ENCODE results near the gene RBPJ.

RBPJ gene

DNA sequence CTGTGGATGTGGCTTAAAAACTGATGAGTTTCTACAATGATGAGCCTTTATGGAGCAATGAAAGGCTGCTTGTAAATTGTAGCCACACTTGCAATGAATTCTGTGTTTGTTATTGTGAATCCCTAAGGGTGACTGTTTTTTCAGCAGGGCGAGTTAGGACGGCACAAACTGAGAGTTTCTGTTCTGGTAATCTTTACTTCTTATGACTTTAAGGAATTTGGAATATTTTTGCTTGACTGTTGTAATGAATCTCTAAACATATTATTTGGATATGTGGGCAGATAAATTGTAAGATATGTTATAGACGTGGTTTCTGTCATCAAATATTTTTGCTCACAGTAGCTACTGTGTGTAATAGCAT is 22.2 kb downstream of the RBPJ start:
- Histone ChIP-seq H3K27me3 (ENCODE audit: insufficient read depth, low read length, poor library complexity, severe bottlenecking) (no peaks in the 10 kb centered on the region), H3K9me2 (replicated peaks; ENCODE audit: low read depth, low read length) (no peaks in the 10 kb centered on the region), H3K36me3 (ENCODE audit: insufficient read depth, low read length) (no peaks in the 10 kb centered on the region), H4K20me1 (ENCODE audit: insufficient read depth, low read length, poor library complexity, severe bottlenecking) (peaks cover 64% of the 10 kb centered on the region), H3K4me2 (ENCODE audit: low read depth, low read length, poor library complexity, severe bottlenecking) (no peak overlapping the region), H3K79me2 (ENCODE audit: insufficient read depth, low read length) (peaks cover 96% of the 10 kb centered on the region), H2AFZ (ENCODE audit: low read length) (no peak overlapping the region), H3F3A (ENCODE audit: low read depth) (no peaks in the 10 kb centered on the region), H3K9ac (ENCODE audit: low read depth, low read length, poor library complexity, severe bottlenecking) (no peak overlapping the region), H3K4me3 (ENCODE audit: low read length, poor library complexity, severe bottlenecking) (no peak overlapping the region), H3K4me1 (ENCODE audit: insufficient read depth, low read length, poor library complexity, severe bottlenecking) (peaks cover 5% of the 10 kb centered on the region), H3K9me3 (ENCODE audit: insufficient read depth, low read depth, low read length) (no peaks in the 10 kb centered on the region)
- TF ChIP-seq, protein P1, sequence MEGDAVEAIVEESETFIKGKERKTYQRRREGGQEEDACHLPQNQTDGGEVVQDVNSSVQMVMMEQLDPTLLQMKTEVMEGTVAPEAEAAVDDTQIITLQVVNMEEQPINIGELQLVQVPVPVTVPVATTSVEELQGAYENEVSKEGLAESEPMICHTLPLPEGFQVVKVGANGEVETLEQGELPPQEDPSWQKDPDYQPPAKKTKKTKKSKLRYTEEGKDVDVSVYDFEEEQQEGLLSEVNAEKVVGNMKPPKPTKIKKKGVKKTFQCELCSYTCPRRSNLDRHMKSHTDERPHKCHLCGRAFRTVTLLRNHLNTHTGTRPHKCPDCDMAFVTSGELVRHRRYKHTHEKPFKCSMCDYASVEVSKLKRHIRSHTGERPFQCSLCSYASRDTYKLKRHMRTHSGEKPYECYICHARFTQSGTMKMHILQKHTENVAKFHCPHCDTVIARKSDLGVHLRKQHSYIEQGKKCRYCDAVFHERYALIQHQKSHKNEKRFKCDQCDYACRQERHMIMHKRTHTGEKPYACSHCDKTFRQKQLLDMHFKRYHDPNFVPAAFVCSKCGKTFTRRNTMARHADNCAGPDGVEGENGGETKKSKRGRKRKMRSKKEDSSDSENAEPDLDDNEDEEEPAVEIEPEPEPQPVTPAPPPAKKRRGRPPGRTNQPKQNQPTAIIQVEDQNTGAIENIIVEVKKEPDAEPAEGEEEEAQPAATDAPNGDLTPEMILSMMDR (conservative IDR thresholded peaks at IDR 0.05; ENCODE audit: low read length) = no peak

- H3K4me3 ChIP-seq (ENCODE audit: low read length, poor library complexity, severe bottlenecking) = no peak overlapping the region
- no peaks in the 10 kb centered on the region for H3K36me3 ChIP-seq (ENCODE audit: insufficient read depth, low read length)
- no peaks in the 10 kb centered on the region for H3F3A ChIP-seq (ENCODE audit: low read depth)
- H3K9ac ChIP-seq (ENCODE audit: low read depth, low read length, poor library complexity, severe bottlenecking) = no peak overlapping the region
- no peaks in the 10 kb centered on the region for H3K27me3 ChIP-seq (ENCODE audit: insufficient read depth, low read length, poor library complexity, severe bottlenecking)
- no peaks in the 10 kb centered on the region for H3K9me2 ChIP-seq (replicated peaks; ENCODE audit: low read depth, low read length)
- TF ChIP-seq, protein P1 (conservative IDR thresholded peaks at IDR 0.05; ENCODE audit: low read length) = no peak
- TF ChIP-seq EZH2phosphoT487 (IDR thresholded peaks at IDR 0.05; ENCODE audit: borderline replicate concordance) = no peak
- H3K79me2 ChIP-seq (ENCODE audit: insufficient read depth, low read length) = peaks cover 96% of the 10 kb centered on the region
- H4K20me1 ChIP-seq (ENCODE audit: insufficient read depth, low read length, poor library complexity, severe bottlenecking) = peaks cover 64% of the 10 kb centered on the region
- peaks cover 5% of the 10 kb centered on the region for H3K4me1 ChIP-seq (ENCODE audit: insufficient read depth, low read length, poor library complexity, severe bottlenecking)
- no peak overlapping the region for H2AFZ ChIP-seq (ENCODE audit: low read length)
- no peaks in the 10 kb centered on the region for H3K9me3 ChIP-seq (ENCODE audit: insufficient read depth, low read depth, low read length)
- H3K4me2 ChIP-seq (ENCODE audit: low read depth, low read length, poor library complexity, severe bottlenecking) = no peak overlapping the region
These were observed 24.2 kb downstream of the RBPJ start for GRCh38 chr4:26344901-26345564.

- Histone ChIP-seq H2AFZ (ENCODE audit: low read length) (no peak overlapping the region), H3K9ac (ENCODE audit: low read depth, low read length, poor library complexity, severe bottlenecking) (no peak overlapping the region), H3F3A (ENCODE audit: low read depth) (no peaks in the 10 kb centered on the region), H3K9me2 (replicated peaks; ENCODE audit: low read depth, low read length) (no peaks in the 10 kb centered on the region), H3K4me2 (ENCODE audit: low read depth, low read length, poor library complexity, severe bottlenecking) (no peak overlapping the region), H3K4me3 (ENCODE audit: low read length, poor library complexity, severe bottlenecking) (no peak overlapping the region), H4K20me1 (ENCODE audit: insufficient read depth, low read length, poor library complexity, severe bottlenecking) (peaks cover 64% of the 10 kb centered on the region), H3K4me1 (ENCODE audit: insufficient read depth, low read length, poor library complexity, severe bottlenecking) (peaks cover 5% of the 10 kb centered on the region), H3K9me3 (ENCODE audit: insufficient read depth, low read depth, low read length) (no peaks in the 10 kb centered on the region), H3K79me2 (ENCODE audit: insufficient read depth, low read length) (peaks cover 96% of the 10 kb centered on the region), H3K36me3 (ENCODE audit: insufficient read depth, low read length) (no peaks in the 10 kb centered on the region), H3K27me3 (ENCODE audit: insufficient read depth, low read length, poor library complexity, severe bottlenecking) (no peaks in the 10 kb centered on the region)
- TF ChIP-seq, protein P1 (conservative IDR thresholded peaks at IDR 0.05; ENCODE audit: low read length) = no peak
- TF ChIP-seq EZH2phosphoT487 (IDR thresholded peaks at IDR 0.05; ENCODE audit: borderline replicate concordance) = no peak
These were observed 24.7 kb downstream of the RBPJ start for GRCh38 chr4:26345565-26345938.

Measured in Loucy (cell line).